Measurements from ENCODE around the gene GGN. TPM values are rescaled to one million over a fixed set of nuclear protein-coding genes. Genes with fewer than 3 reads are reported as not detected.
"Not testable (repeated sequence)": the region's sequence is repeated elsewhere in the genome, so short reads cannot be mapped to it uniquely, and the experiment has no call there.

The GGN gene
- total RNA-seq, 2 experiments from 2014 or later = 0.14 TPM; not detected in 1

GRCh38 chr19:38367041-38367440 is 20.8 kb downstream of the GGN start:
- no peak for DNase-seq
- Mint-ChIP-seq H3K4me3 (no peak overlapping the region), H3K9me3 (no peaks in the 10 kb centered on the region), H3K27me3 (peaks cover 26% of the 10 kb centered on the region), H3K4me1 (peaks cover under 1% of the 10 kb centered on the region), H3K36me3 (no peaks in the 10 kb centered on the region), H3K27ac (no peak overlapping the region)

DNA sequence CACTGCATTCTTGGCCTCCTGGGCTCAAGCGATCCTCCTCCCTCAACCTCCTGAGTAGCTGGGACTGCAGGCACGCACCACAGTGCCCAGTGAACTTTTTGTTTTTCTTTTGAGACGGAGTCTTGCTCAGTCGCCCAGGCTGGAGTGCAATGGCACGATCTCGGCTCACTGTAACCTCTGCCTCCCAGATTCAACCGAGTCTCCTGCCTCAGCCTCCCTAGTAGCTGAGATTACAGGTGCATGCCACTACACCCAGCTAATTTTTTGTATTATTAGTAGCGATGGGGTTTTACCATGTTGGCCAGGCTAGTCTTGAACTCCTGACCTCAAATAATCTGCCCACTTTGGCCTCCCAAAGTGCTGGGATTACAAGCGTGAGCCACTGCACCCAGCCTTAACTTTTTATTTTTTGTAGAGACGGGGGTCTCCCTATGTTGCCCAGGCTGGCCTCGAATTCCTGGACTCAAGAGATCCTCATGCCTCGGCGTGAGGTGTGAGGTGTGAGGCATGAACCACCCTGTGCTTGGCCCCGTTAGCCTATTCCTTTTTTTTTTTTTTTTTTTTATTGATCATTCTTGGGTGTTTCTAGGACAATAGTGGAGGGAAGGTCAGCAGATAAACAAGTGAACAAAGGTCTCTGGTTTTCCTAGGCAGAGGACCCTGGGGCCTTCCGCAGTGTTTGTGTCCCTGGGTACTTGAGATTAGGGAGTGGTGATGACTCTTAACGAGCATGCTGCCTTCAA is 24.7 kb downstream of the GGN start:
- not testable (repeated sequence) for H3K27ac Mint-ChIP-seq, H3K36me3 Mint-ChIP-seq, H3K4me1 Mint-ChIP-seq, H3K9me3 Mint-ChIP-seq, DNase-seq
- Mint-ChIP-seq H3K27me3 (peaks cover 39% of the 10 kb centered on the region), H3K4me3 (peak overlapping the region; percentile 51)

DNA sequence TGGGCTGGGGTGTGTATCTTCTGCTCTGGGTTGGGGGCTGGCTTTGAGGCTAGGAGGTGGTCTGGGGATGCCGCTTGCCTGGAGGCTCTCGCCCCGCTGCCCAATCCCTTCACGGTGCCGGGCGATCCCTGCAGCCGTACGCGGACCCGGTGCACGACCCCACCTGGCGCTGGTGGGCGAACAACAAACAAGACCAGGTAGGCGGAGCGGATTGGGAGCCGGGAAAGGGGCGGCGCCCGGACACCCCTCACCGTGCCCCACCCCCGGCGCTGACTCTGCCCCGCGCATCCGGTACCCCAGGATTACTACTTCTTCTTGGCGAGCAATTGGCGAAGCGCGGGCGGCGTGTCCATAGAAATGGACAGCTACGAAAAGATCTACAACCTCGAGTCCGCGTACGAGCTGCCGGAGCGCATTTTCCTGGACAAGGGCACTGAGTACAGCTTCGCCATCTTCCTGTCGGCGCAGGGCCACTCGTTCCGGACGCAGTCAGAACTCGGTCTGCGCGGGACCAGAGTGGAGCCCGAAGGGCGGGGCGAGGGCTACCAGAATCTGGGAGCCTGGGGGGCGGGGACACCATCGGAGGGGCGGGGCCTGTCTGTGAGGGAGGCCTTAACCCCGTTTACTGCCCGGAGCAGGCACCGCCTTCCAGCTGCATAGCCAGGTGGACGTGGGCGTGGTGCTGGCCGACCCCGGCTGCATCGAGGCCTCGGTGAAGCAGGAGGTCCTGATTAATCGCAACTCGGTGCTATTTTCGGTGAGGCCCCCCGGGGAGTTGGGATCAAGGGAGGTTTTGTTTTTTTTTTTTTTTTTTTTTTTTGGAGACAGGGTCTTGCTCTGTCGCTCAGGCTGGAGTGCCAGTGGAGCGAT is 25.5 kb downstream of the GGN start:
- peaks cover 32% of the 10 kb centered on the region for H3K27me3 Mint-ChIP-seq
- H3K4me1 Mint-ChIP-seq = peaks cover 9% of the 10 kb centered on the region
- no peaks in the 10 kb centered on the region for H3K9me3 Mint-ChIP-seq
- peak; percentile 81 for DNase-seq
- peak overlapping the region; percentile 58 for H3K27ac Mint-ChIP-seq
- H3K36me3 Mint-ChIP-seq = no peaks in the 10 kb centered on the region
- H3K4me3 Mint-ChIP-seq = peak overlapping the region; percentile 80

GRCh38 chr19:38361633-38362075 is 26.2 kb downstream of the GGN start:
- H3K4me3 Mint-ChIP-seq = peak overlapping the region; percentile 80
- H3K27me3 Mint-ChIP-seq = peaks cover 32% of the 10 kb centered on the region
- peaks cover 9% of the 10 kb centered on the region for H3K4me1 Mint-ChIP-seq
- H3K36me3 Mint-ChIP-seq = no peaks in the 10 kb centered on the region
- H3K9me3 Mint-ChIP-seq = no peaks in the 10 kb centered on the region
- no peak overlapping the region for H3K27ac Mint-ChIP-seq
- peak; percentile 78 for DNase-seq

GRCh38 chr19:38360839-38361631 is 26.8 kb downstream of the GGN start:
- H3K36me3 Mint-ChIP-seq = no peaks in the 10 kb centered on the region
- H3K27ac Mint-ChIP-seq = no peak overlapping the region
- peak overlapping the region; percentile 80 for H3K4me3 Mint-ChIP-seq
- H3K4me1 Mint-ChIP-seq = peaks cover 9% of the 10 kb centered on the region
- no peak for DNase-seq
- H3K9me3 Mint-ChIP-seq = no peaks in the 10 kb centered on the region
- peaks cover 27% of the 10 kb centered on the region for H3K27me3 Mint-ChIP-seq

- H3K27ac Mint-ChIP-seq = no peak overlapping the region
- DNase-seq = no peak
- H3K36me3 Mint-ChIP-seq = no peaks in the 10 kb centered on the region
- no peak overlapping the region for H3K4me3 Mint-ChIP-seq
- peaks cover 24% of the 10 kb centered on the region for H3K27me3 Mint-ChIP-seq
- peaks cover 9% of the 10 kb centered on the region for H3K4me1 Mint-ChIP-seq
- no peaks in the 10 kb centered on the region for H3K9me3 Mint-ChIP-seq
Observed at GRCh38 chr19:38360351-38360750, 27.5 kb downstream of the GGN start.

DNA sequence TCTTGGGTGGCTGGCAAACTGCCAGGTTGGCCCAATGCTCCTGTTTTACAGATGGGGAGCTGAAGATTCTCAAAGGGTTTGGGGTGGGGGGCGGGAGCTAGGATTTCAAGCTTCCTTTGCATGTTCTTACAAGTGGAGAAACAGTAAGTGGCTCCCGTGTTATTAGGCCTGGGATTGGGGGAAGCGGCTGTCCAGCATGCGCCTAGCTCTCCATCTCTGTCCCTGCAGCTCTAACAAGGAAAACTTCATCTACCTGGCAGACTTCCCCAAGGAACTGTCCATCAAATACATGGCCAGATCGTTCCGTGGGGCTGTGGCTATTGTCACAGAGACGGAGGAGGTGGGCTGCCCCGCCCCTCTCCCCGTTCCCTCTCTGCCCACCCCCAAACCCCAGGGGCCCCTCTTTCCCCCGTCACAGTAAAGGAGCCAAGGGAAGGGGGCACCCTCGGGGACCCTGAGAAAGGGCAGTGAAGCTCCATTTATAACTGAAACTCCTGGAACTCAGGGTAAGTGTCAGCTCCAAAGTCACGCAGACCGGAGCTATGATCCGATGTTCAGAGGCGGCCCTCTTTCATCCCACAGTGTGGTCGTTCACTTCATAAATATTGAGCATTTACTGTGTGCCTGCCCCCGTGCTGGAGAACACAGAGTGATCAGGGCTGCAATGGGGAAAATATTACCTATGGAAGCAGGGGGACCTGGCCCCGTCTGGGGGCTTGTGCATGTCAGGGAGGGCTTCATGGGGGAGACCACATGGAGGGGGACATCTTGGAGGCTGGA is 28.4 kb downstream of the GGN start:
- Mint-ChIP-seq H3K9me3 (no peaks in the 10 kb centered on the region), H3K4me3 (no peak overlapping the region), H3K4me1 (peaks cover 9% of the 10 kb centered on the region), H3K27me3 (peaks cover 24% of the 10 kb centered on the region), H3K36me3 (no peaks in the 10 kb centered on the region), H3K27ac (no peak overlapping the region)
- no peak for DNase-seq

- Mint-ChIP-seq H3K4me3 (no peak overlapping the region), H3K36me3 (no peaks in the 10 kb centered on the region), H3K9me3 (no peaks in the 10 kb centered on the region), H3K4me1 (peaks cover 9% of the 10 kb centered on the region), H3K27ac (no peak overlapping the region), H3K27me3 (peaks cover 24% of the 10 kb centered on the region)
- no peak for DNase-seq
Observed at GRCh38 chr19:38358071-38358470, 29.8 kb downstream of the GGN start.

GRCh38 chr19:38355728-38356725 is 31.8 kb downstream of the GGN start:
- Mint-ChIP-seq H3K27ac (no peak overlapping the region), H3K27me3 (peaks cover 18% of the 10 kb centered on the region), H3K36me3 (no peaks in the 10 kb centered on the region), H3K4me3 (no peak overlapping the region), H3K4me1 (peaks cover 4% of the 10 kb centered on the region), H3K9me3 (no peaks in the 10 kb centered on the region)
- no peak for DNase-seq

DNA sequence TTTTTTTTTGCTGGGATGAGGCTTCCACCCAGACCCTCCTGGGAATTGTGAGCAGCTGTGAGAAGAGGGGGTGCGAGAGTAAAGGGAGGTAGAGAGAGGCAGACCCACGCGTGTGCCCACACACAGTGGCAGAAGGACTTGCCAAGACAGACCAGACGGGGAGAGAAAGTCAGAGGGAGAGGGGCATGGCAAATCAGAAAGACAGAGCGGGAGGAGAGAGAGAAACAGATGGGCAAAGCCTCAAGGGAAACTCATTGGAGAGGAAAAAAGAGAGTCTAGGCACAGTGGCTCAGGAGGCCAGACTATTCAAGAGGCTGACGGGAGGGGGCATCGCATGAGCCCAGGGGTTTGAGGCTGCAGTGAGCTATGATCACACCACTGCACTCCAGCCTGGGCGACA is 35.2 kb downstream of the GGN start:
- DNase-seq = no peak
- Mint-ChIP-seq H3K36me3 (no peaks in the 10 kb centered on the region), H3K27me3 (no peaks in the 10 kb centered on the region), H3K4me3 (no peak overlapping the region), H3K4me1 (no peaks in the 10 kb centered on the region), H3K9me3 (no peaks in the 10 kb centered on the region), H3K27ac (no peak overlapping the region)

- Mint-ChIP-seq H3K4me1 (no peaks in the 10 kb centered on the region), H3K9me3 (no peaks in the 10 kb centered on the region), H3K27me3 (no peaks in the 10 kb centered on the region), H3K4me3 (no peak overlapping the region), H3K36me3 (no peaks in the 10 kb centered on the region), H3K27ac (no peak overlapping the region)
- DNase-seq = no peak
Observed at GRCh38 chr19:38351865-38352395, 35.9 kb downstream of the GGN start.

GRCh38 chr19:38350883-38351282 is 37.0 kb downstream of the GGN start:
- Mint-ChIP-seq H3K27ac (no peak overlapping the region), H3K9me3 (no peaks in the 10 kb centered on the region), H3K27me3 (no peaks in the 10 kb centered on the region), H3K36me3 (no peaks in the 10 kb centered on the region), H3K4me1 (no peaks in the 10 kb centered on the region), H3K4me3 (no peak overlapping the region)
- no peak for DNase-seq

DNA sequence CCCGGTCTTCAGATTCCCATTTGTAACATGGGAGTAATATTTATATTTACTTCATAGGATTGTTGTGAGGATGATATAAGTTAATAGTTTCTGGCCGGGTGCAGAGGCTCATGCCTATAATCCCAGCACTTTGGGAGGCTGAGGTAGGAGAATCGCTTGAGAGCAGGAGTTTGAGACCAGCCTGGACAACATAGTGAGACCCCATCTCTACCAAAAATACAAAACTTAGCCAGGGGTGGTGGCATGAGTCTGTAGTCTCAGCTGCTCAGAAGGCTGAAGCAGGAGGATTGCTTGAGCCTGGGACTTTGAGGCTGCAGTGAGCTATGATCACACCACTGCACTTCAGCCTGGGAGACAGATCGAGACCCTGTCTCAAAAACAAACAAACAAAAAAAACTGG is 41.0 kb downstream of the GGN start:
- no peak for DNase-seq
- Mint-ChIP-seq H3K4me3 (no peak overlapping the region), H3K9me3 (no peaks in the 10 kb centered on the region), H3K4me1 (no peaks in the 10 kb centered on the region), H3K27ac (no peak overlapping the region), H3K27me3 (no peaks in the 10 kb centered on the region), H3K36me3 (no peaks in the 10 kb centered on the region)
